ENCODE measurements around the gene MRPL47.

MRPL47 gene

DNA sequence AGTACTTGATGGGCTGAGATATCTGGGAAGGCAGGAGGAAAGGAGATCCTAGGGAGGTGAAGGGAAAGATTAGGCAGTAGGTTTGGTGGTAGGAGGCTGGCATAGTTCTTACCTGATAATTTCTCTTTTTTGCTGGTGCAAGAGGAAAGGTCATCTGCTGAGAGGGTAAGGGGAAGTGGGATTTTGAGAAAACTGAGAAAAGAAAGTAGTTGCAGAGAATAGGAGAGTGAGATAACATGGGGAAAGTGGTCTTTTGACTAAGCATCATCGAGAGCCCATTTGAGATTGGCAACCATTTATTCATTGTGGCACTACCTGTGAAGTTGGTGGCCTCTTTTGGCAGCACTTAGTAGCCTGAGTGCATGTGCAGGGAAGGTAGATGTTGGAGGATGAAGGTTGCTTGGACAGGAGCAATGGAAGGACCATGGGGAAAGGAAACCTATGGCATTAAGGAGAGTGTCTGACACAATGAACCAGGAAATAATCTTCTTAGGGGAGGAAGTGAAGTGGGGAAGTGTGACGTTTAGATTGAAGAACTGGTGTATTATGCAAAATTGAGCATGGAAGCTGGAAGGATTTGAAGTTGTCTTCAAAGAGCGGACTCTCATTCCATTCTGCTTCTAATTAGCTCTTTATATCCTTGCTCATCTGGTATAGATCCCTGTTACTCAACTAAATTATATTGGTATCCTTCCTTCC lies 26.5 kb upstream of the MRPL47 start:
- TF ChIP-seq, protein P1, sequence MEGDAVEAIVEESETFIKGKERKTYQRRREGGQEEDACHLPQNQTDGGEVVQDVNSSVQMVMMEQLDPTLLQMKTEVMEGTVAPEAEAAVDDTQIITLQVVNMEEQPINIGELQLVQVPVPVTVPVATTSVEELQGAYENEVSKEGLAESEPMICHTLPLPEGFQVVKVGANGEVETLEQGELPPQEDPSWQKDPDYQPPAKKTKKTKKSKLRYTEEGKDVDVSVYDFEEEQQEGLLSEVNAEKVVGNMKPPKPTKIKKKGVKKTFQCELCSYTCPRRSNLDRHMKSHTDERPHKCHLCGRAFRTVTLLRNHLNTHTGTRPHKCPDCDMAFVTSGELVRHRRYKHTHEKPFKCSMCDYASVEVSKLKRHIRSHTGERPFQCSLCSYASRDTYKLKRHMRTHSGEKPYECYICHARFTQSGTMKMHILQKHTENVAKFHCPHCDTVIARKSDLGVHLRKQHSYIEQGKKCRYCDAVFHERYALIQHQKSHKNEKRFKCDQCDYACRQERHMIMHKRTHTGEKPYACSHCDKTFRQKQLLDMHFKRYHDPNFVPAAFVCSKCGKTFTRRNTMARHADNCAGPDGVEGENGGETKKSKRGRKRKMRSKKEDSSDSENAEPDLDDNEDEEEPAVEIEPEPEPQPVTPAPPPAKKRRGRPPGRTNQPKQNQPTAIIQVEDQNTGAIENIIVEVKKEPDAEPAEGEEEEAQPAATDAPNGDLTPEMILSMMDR (IDR thresholded peaks at IDR 0.05; ENCODE audit: low read depth, low read length), result no peak
- TF ChIP-seq EZH2phosphoT487 (IDR thresholded peaks at IDR 0.05; ENCODE audit: low read depth), result no peak
- Histone ChIP-seq H3K9ac (ENCODE audit: low read length) (no peak overlapping the region), H2AFZ (ENCODE audit: low read depth, low read length) (peak overlapping the region; percentile 30; the same call in 1 of the 2 replicates), H3K27ac (ENCODE audit: low read length) (peak overlapping the region; percentile 49), H4K20me1 (ENCODE audit: insufficient read depth, low read length) (no peaks in the 10 kb centered on the region), H3K4me1 (ENCODE audit: low read length) (peaks cover 22% of the 10 kb centered on the region), H3K79me2 (ENCODE audit: low read length) (no peaks in the 10 kb centered on the region), H3K36me3 (replicated peaks; ENCODE audit: low read depth, low read length) (peaks cover 1% of the 10 kb centered on the region), H3K4me2 (ENCODE audit: low read length) (peak overlapping the region; percentile 64), H3K9me3 (ENCODE audit: insufficient read depth, low read length) (no peaks in the 10 kb centered on the region), H3K27me3 (ENCODE audit: low read depth, low read length) (no peaks in the 10 kb centered on the region), H3K4me3 (ENCODE audit: low read length) (peak overlapping the region; percentile 28; the same call in 1 of the 2 replicates)

DNA sequence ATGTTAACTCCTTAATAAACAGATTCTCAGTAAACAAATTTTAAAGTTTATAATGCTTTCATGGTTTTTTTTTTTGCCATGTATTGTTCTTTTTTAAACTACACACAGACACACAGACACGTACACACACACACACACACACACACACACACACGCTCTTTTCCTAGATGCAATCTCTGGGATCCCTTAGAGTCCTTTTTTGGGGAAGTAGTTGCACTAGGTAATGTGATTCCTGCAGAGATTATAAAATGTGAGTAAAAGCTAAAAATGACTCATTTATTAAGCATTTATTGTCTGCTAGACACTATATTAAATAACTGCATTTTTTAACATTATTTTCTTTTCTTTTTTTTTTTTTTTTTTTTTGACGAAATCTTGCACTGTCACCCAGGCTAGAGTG lies 20.0 kb upstream of the MRPL47 start:
- H3K4me3 ChIP-seq (ENCODE audit: low read length), result no peak overlapping the region
- no peaks in the 10 kb centered on the region for H3K79me2 ChIP-seq (ENCODE audit: low read length)
- no peak overlapping the region for H3K9ac ChIP-seq (ENCODE audit: low read length)
- no peaks in the 10 kb centered on the region for H3K9me3 ChIP-seq (ENCODE audit: insufficient read depth, low read length)
- no peaks in the 10 kb centered on the region for H4K20me1 ChIP-seq (ENCODE audit: insufficient read depth, low read length)
- TF ChIP-seq EZH2phosphoT487 (IDR thresholded peaks at IDR 0.05; ENCODE audit: low read depth), result no peak
- TF ChIP-seq, protein P1 (IDR thresholded peaks at IDR 0.05; ENCODE audit: low read depth, low read length), result no peak
- no peaks in the 10 kb centered on the region for H3K27me3 ChIP-seq (ENCODE audit: low read depth, low read length)
- no peak overlapping the region for H3K4me2 ChIP-seq (ENCODE audit: low read length)
- H3K4me1 ChIP-seq (ENCODE audit: low read length), result no peaks in the 10 kb centered on the region
- no peak overlapping the region for H2AFZ ChIP-seq (ENCODE audit: low read depth, low read length)
- no peak overlapping the region for H3K27ac ChIP-seq (ENCODE audit: low read length)
- H3K36me3 ChIP-seq (replicated peaks; ENCODE audit: low read depth, low read length), result peaks cover 33% of the 10 kb centered on the region

DNA sequence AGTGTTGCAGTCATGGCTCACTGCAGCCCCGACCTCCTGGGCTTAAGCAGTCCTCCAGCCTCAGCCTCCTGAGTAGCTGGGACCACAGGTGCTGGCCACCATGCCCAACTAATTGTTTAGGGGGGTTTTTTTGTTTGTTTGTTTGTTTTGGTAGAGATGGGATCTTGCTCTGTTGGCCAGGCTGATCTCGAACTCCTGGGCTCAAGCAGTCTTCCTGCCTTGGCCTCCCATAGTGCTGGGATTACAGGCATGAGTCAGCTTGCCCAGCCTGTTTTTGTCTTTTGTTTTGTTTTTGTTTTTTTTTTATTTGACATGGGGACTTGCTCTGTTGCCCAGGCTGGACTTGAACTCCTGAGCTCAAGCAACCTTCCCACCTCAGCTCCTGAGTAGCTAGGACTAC lies 17.6 kb upstream of the MRPL47 start:
- Histone ChIP-seq H3K9ac (ENCODE audit: low read length) (no peak overlapping the region), H3K4me3 (ENCODE audit: low read length) (no peak overlapping the region), H3K79me2 (ENCODE audit: low read length) (no peaks in the 10 kb centered on the region), H2AFZ (ENCODE audit: low read depth, low read length) (no peak overlapping the region), H3K9me3 (ENCODE audit: insufficient read depth, low read length) (no peaks in the 10 kb centered on the region), H3K36me3 (replicated peaks; ENCODE audit: low read depth, low read length) (peaks cover 36% of the 10 kb centered on the region), H3K27ac (ENCODE audit: low read length) (no peak overlapping the region), H3K4me2 (ENCODE audit: low read length) (no peak overlapping the region), H3K27me3 (ENCODE audit: low read depth, low read length) (no peaks in the 10 kb centered on the region), H3K4me1 (ENCODE audit: low read length) (no peaks in the 10 kb centered on the region), H4K20me1 (ENCODE audit: insufficient read depth, low read length) (no peaks in the 10 kb centered on the region)
- TF ChIP-seq, protein P1 (IDR thresholded peaks at IDR 0.05; ENCODE audit: low read depth, low read length), result no peak
- no peak for TF ChIP-seq EZH2phosphoT487 (IDR thresholded peaks at IDR 0.05; ENCODE audit: low read depth)

DNA sequence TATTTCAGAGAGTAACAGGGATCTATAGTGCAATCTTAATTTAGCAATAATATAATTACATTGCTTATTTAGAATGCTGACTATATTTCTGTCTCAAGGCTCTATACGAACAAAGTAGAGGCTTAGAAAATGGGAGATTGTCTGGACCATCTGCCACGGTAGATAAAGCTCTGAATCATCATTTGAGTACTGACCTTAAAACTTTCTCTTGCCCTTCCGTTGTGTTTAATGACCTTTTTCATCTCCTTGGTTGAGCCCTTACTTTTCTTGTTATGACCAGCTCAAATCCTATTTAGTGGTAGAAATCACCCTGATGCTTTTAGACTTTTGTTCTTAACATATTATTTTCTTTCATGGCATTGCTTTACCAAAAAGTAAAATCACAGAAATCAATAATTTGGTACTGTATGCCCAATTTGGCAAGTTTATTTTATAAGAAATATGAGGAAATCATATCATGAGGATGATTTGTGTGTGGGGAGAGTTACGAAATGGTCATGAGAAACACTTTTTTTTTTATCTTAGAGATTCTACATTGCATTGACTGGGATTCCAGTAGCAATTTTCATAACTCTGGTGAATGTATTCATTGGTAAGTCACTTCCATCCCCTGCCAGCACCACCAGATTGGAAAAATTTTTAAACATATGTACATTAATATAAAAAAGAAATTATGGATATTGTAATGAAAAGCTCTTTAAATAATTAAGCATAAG lies 11.2 kb upstream of the MRPL47 start:
- H4K20me1 ChIP-seq (ENCODE audit: insufficient read depth, low read length), result no peaks in the 10 kb centered on the region
- no peak for TF ChIP-seq EZH2phosphoT487 (IDR thresholded peaks at IDR 0.05; ENCODE audit: low read depth)
- TF ChIP-seq, protein P1 (IDR thresholded peaks at IDR 0.05; ENCODE audit: low read depth, low read length), result no peak
- H3K27ac ChIP-seq (ENCODE audit: low read length), result no peak overlapping the region
- H3K4me2 ChIP-seq (ENCODE audit: low read length), result no peak overlapping the region
- H3K9me3 ChIP-seq (ENCODE audit: insufficient read depth, low read length), result no peaks in the 10 kb centered on the region
- H2AFZ ChIP-seq (ENCODE audit: low read depth, low read length), result no peak overlapping the region
- H3K36me3 ChIP-seq (replicated peaks; ENCODE audit: low read depth, low read length), result peaks cover 4% of the 10 kb centered on the region
- H3K27me3 ChIP-seq (ENCODE audit: low read depth, low read length), result no peaks in the 10 kb centered on the region
- peaks cover 13% of the 10 kb centered on the region for H3K79me2 ChIP-seq (ENCODE audit: low read length)
- H3K4me1 ChIP-seq (ENCODE audit: low read length), result peaks cover 9% of the 10 kb centered on the region
- H3K4me3 ChIP-seq (ENCODE audit: low read length), result no peak overlapping the region
- no peak overlapping the region for H3K9ac ChIP-seq (ENCODE audit: low read length)
